Keratinocyte (primary cell): Measurements from ENCODE around the gene TNFAIP8.

Experiments
- CTCF ChIP-seq, 3 experiments: IDR thresholded peaks in 1 of 3; conservative IDR thresholded peaks in 1 of 3; optimal IDR thresholded peaks in 1 of 3; 2 replicates in 2 of 3; 3 replicates in 1 of 3; pipeline versions ENCODE3 to v1.5.1; 2011; ENCODE audit warnings: low read length in 3 of 3, mild to moderate bottlenecking in 3 of 3, moderate library complexity in 2 of 3, control low read depth in 1 of 3, inconsistent platforms in 1 of 3; ENCODE audit not compliant: insufficient read depth in 2 of 3; ENCODE audit errors: extremely low read depth in 1 of 3
- EZH2 ChIP-seq: IDR thresholded peaks from one replicate; pipeline ENCODE4 v1.6.1; 2012; ENCODE audit warnings: inconsistent platforms, mild to moderate bottlenecking, low read length, moderate library complexity

- TF ChIP-seq EZH2 (no peak), CTCF (optimal IDR thresholded peaks at IDR 0.05 in 1 of 3, IDR thresholded peaks at IDR 0.05 in 1 of 3, conservative IDR thresholded peaks at IDR 0.05 in 1 of 3; ENCODE audit: extremely low read depth in 1 of 3, insufficient read depth in 2 of 3, low read length in 3 of 3) (no peak)
Observed at GRCh38 chr5:119343052-119343451, 12.8 kb upstream of the TNFAIP8 start.
